OCI-LY7 (cell line): ENCODE data around the gene CRAMP1. TPM values are rescaled to one million over a fixed set of nuclear protein-coding genes. Genes with fewer than 3 reads are reported as not detected.

Experiments
- BruUV-seq: library from RNA; stranded (reverse); fragments of 400-500 nt; replicated peaks from 2 replicates; lab custom pipeline; 2021; lab: Mats Ljungman, UMichigan
- CTCF ChIA-PET: fragments of 300-600 bp; sonication (Branson Sonifier 250); formaldehyde crosslinking; loops from one replicate; lab custom pipeline; 2022; ENCODE audit warnings: antibody characterized with exemption; ENCODE audit not compliant: unreplicated experiment; lab: Charles Lee
- POLR2A ChIA-PET: fragments of 300-600 bp; sonication (Branson Sonifier 250); formaldehyde crosslinking; loops from one replicate; lab custom pipeline; 2022; ENCODE audit warnings: antibody characterized with exemption; lab: Charles Lee
- DNase-seq: peaks from one replicate; pipeline ENCODE4 v3.0.0-alpha.2; 2015; ENCODE audit warnings: low spot score
- H2AFZ ChIP-seq: fragments of 200-600 bp; sonication (generic), shearing (Covaris generic); 2 replicates; pipeline ENCODE4 v1.6.1; 2014; ENCODE audit warnings: mild to moderate bottlenecking, antibody characterized with exemption, low read length, moderate library complexity
- H3K27ac ChIP-seq: fragments of 200-600 bp; sonication (generic); 2 replicates; pipeline ENCODE4 v1.5.1; 2014; ENCODE audit warnings: mixed run types, low read depth, mild to moderate bottlenecking, moderate library complexity, low read length, inconsistent platforms; ENCODE audit not compliant: poor library complexity, severe bottlenecking
- H3K36me3 ChIP-seq: fragments of 200-600 bp; sonication (generic); 2 replicates; pipeline ENCODE4 v1.6.1; 2014; ENCODE audit warnings: mild to moderate bottlenecking, antibody characterized with exemption, low read length, moderate library complexity, mixed read lengths; ENCODE audit not compliant: insufficient read depth
- H3K4me1 ChIP-seq: fragments of 200-600 bp; sonication (generic); 2 replicates; pipeline ENCODE4 v1.5.1; 2014; ENCODE audit warnings: mild to moderate bottlenecking, low read length; ENCODE audit not compliant: insufficient read depth, poor library complexity, severe bottlenecking
- H3K4me2 ChIP-seq: fragments of 200-600 bp; sonication (generic); 2 replicates; pipeline ENCODE4 v1.6.1; 2014; ENCODE audit warnings: mild to moderate bottlenecking, low read length
- H3K4me3 ChIP-seq: fragments of 200-600 bp; sonication (generic); 2 replicates; pipeline ENCODE4 v1.5.1; 2014; ENCODE audit warnings: mild to moderate bottlenecking, low read depth, low read length; ENCODE audit not compliant: poor library complexity, severe bottlenecking
- H3K79me2 ChIP-seq: fragments of 200-600 bp; sonication (generic); 2 replicates; pipeline ENCODE4 v1.6.1; 2016; ENCODE audit warnings: low read depth, mild to moderate bottlenecking, low read length, moderate library complexity, mixed read lengths; ENCODE audit not compliant: insufficient read depth
- H3K9me2 ChIP-seq: fragments of 200-600 bp; sonication (generic); 2 replicates; pipeline ENCODE4 v1.6.1; 2016; ENCODE audit warnings: mild to moderate bottlenecking, low read length, mixed read lengths; ENCODE audit not compliant: insufficient read depth
- H3K9me3 ChIP-seq: fragments of 200-600 bp; sonication (generic); 2 replicates; pipeline ENCODE4 v1.6.1; 2014; ENCODE audit warnings: mild to moderate bottlenecking, mixed run types, low read length, mixed read lengths
- H4K20me1 ChIP-seq: fragments of 200-600 bp; sonication (generic); 2 replicates; pipeline ENCODE4 v1.6.1; 2014; ENCODE audit warnings: mild to moderate bottlenecking, antibody characterized with exemption, low read length, moderate library complexity, mixed read lengths; ENCODE audit not compliant: insufficient read depth
- CTCF ChIP-seq: fragments of 200-600 bp; sonication (generic); conservative IDR thresholded peaks from 2 replicates; pipeline ENCODE4 v1.5.1; 2014; ENCODE audit warnings: mild to moderate bottlenecking, antibody characterized with exemption, low read length, moderate library complexity, mixed read lengths
- EZH2phosphoT487 ChIP-seq: fragments of 200-600 bp; sonication (generic); IDR thresholded peaks from 2 replicates; pipeline ENCODE4 v1.6.1; 2018; ENCODE audit warnings: low read depth, borderline replicate concordance, mild to moderate bottlenecking, mixed run types, antibody characterized with exemption, low read length, moderate library complexity, mixed read lengths
- intact Hi-C: fragments of 100-400 bp; cut with micrococcal nuclease; formaldehyde crosslinking; loops from one replicate; pipeline ENCODE4 v1.10.0; 2022; ENCODE audit not compliant: unreplicated experiment
- total RNA-seq, 2 experiments: library from RNA; depleted of rRNA in 1 of 2; stranded (reverse); fragments of >200 nt in 1 of 2; shearing (Covaris generic) in 1 of 2; gene quantifications; 2 replicates each; pipeline ENCODE4 v1.2.3, GENCODE V29; 2014 to 2022

CRAMP1 gene
- total RNA-seq, 2 experiments from 2014 or later: 10.5 to 33.6 TPM

- H3K9me2 ChIP-seq: no peaks in the 10 kb centered on the region
- H3K27ac ChIP-seq: no peak overlapping the region
- DNase-seq: no peak
- ChIA-PET POLR2A (no interaction called here), CTCF (no interaction called here)
- peaks cover 43% of the 10 kb centered on the region for H3K36me3 ChIP-seq
- H3K79me2 ChIP-seq: peaks cover 26% of the 10 kb centered on the region; the same call in 1 of the 2 replicates
- TF ChIP-seq EZH2phosphoT487 (no peak), CTCF (no peak)
- H2AFZ ChIP-seq: no peak overlapping the region
- H3K4me1 ChIP-seq: peaks cover 23% of the 10 kb centered on the region
- H4K20me1 ChIP-seq: no peaks in the 10 kb centered on the region
- intact Hi-C loops: loop anchor here (10.0 kb wide), 2 partner anchors 191 to 311 kb away; partner anchors contain the start of genes UBE2I and UQCC4
- BruUV-seq: no TSS peak
- no peaks in the 10 kb centered on the region for H3K9me3 ChIP-seq
- H3K4me2 ChIP-seq: peak overlapping the region; percentile 74; the same call in 1 of the 2 replicates
- no peak overlapping the region for H3K4me3 ChIP-seq
Observed at GRCh38 chr16:1615761-1616160, 3.6 kb downstream of the CRAMP1 start.

- intact Hi-C loops: loop anchor here (10.0 kb wide), 2 partner anchors 195 to 315 kb away; partner anchors contain the start of genes UBE2I and UQCC4
- Histone ChIP-seq H3K79me2 (peaks cover 10% of the 10 kb centered on the region; the same call in 1 of the 2 replicates), H2AFZ (no peak overlapping the region), H4K20me1 (no peaks in the 10 kb centered on the region), H3K9me3 (no peaks in the 10 kb centered on the region), H3K4me1 (peaks cover 7% of the 10 kb centered on the region), H3K4me3 (no peak overlapping the region), H3K9me2 (no peaks in the 10 kb centered on the region), H3K4me2 (no peak overlapping the region), H3K27ac (no peak overlapping the region), H3K36me3 (peaks cover 58% of the 10 kb centered on the region)
- TF ChIP-seq CTCF (no peak), EZH2phosphoT487 (no peak)
- ChIA-PET POLR2A (no interaction called here), CTCF (no interaction called here)
- DNase-seq: no peak
- no TSS peak for BruUV-seq
Observed at GRCh38 chr16:1619976-1620375, 7.8 kb downstream of the CRAMP1 start.

- no peak for DNase-seq
- Histone ChIP-seq H3K4me3 (no peak overlapping the region), H4K20me1 (no peaks in the 10 kb centered on the region), H3K79me2 (peaks cover 7% of the 10 kb centered on the region; the same call in 1 of the 2 replicates), H3K9me3 (no peaks in the 10 kb centered on the region), H2AFZ (no peak overlapping the region), H3K4me2 (no peak overlapping the region), H3K9me2 (no peaks in the 10 kb centered on the region), H3K27ac (no peak overlapping the region), H3K4me1 (peaks cover 3% of the 10 kb centered on the region), H3K36me3 (peaks cover 54% of the 10 kb centered on the region)
- no peak for TF ChIP-seq CTCF
- no peak for TF ChIP-seq EZH2phosphoT487
- CTCF ChIA-PET: no interaction called here
- intact Hi-C loops: no loop called here
- POLR2A ChIA-PET: no interaction called here
- BruUV-seq: no TSS peak
Observed at GRCh38 chr16:1620391-1620790, 8.2 kb downstream of the CRAMP1 start.
